GM23338 (cell line): ENCODE data around the gene UBAC2. TPM values are rescaled to one million over a fixed set of nuclear protein-coding genes. Genes with fewer than 3 reads are reported as not detected.

Source experiments
- ATAC-seq: fragments of 200-7000 bp; cut with Tn5 transposase; 3 replicates; pipeline ENCODE4 v1.9.1; 2020
- DNase-seq: peaks from one replicate; pipeline ENCODE4 v3.0.0-alpha.2; 2015; ENCODE audit warnings: low spot score
- H2AFZ ChIP-seq: fragments of 200-600 bp; sonication (generic); 2 replicates; pipeline ENCODE4 v1.8.0; 2016; ENCODE audit warnings: antibody characterized with exemption, mild to moderate bottlenecking, moderate library complexity
- H3F3A ChIP-seq: fragments of 200-600 bp; sonication (generic); replicated peaks from 2 replicates; pipeline ENCODE4 v1.8.0; 2017; ENCODE audit warnings: antibody characterized with exemption, mixed run types, low read depth
- H3K27ac ChIP-seq: fragments of 200-600 bp; sonication (generic); 2 replicates; pipeline ENCODE4 v1.6.1; 2016; ENCODE audit warnings: low read depth
- H3K27me3 ChIP-seq: fragments of 200-600 bp; sonication (generic); 2 replicates; pipeline ENCODE4 v1.8.0; 2016; ENCODE audit warnings: mild to moderate bottlenecking, mixed run types, moderate library complexity; ENCODE audit not compliant: insufficient read depth
- H3K36me3 ChIP-seq: fragments of 200-600 bp; sonication (generic); 2 replicates; pipeline ENCODE4 v1.8.0; 2016; ENCODE audit warnings: mild to moderate bottlenecking; ENCODE audit not compliant: insufficient read depth
- H3K4me1 ChIP-seq: fragments of 200-600 bp; sonication (generic); 2 replicates; pipeline ENCODE4 v1.8.0; 2016; ENCODE audit warnings: mild to moderate bottlenecking, moderate library complexity; ENCODE audit not compliant: insufficient read depth
- H3K4me2 ChIP-seq: fragments of 200-600 bp; sonication (generic); 2 replicates; pipeline ENCODE4 v1.7.1; 2017; ENCODE audit warnings: mixed run types
- H3K4me3 ChIP-seq: fragments of 200-600 bp; sonication (generic); 2 replicates; pipeline ENCODE4 v1.6.1; 2016; ENCODE audit warnings: mixed run types
- H3K79me2 ChIP-seq: fragments of 200-600 bp; sonication (generic); replicated peaks from 2 replicates; pipeline ENCODE4 v1.8.0; 2017; ENCODE audit warnings: mild to moderate bottlenecking; ENCODE audit not compliant: insufficient read depth
- H3K9me2 ChIP-seq: fragments of 200-600 bp; sonication (generic); 2 replicates; pipeline ENCODE4 v1.8.0; 2017; ENCODE audit not compliant: insufficient read depth
- H4K20me1 ChIP-seq: fragments of 200-600 bp; sonication (generic); replicated peaks from 2 replicates; pipeline ENCODE4 v1.8.0; 2017; ENCODE audit warnings: mild to moderate bottlenecking; ENCODE audit not compliant: insufficient read depth
- H3K27ac Mint-ChIP-seq: 2 replicates; pipeline ENCODE4 v1.8.0; 2020; ENCODE audit warnings: inconsistent platforms, mild to moderate bottlenecking, moderate library complexity, mixed read lengths
- H3K27me3 Mint-ChIP-seq: 3 replicates; pipeline ENCODE4 v1.8.0; 2022; ENCODE audit warnings: low read depth, mild to moderate bottlenecking, moderate library complexity, mixed read lengths, inconsistent platforms; ENCODE audit not compliant: insufficient read depth, poor library complexity
- H3K36me3 Mint-ChIP-seq: 3 replicates; pipeline ENCODE4 v1.8.0; 2021; ENCODE audit warnings: low read depth, mild to moderate bottlenecking, inconsistent platforms, moderate library complexity, mixed read lengths
- H3K4me1 Mint-ChIP-seq: 3 replicates; pipeline ENCODE4 v1.8.0; 2020; ENCODE audit warnings: mild to moderate bottlenecking, inconsistent platforms, mixed read lengths
- H3K4me3 Mint-ChIP-seq: 3 replicates; pipeline ENCODE4 v1.8.0; 2021; ENCODE audit warnings: moderate library complexity, mild to moderate bottlenecking, inconsistent platforms, mixed read lengths
- H3K9me3 Mint-ChIP-seq: 3 replicates; pipeline ENCODE4 v1.8.0; 2020; ENCODE audit warnings: moderate library complexity, mild to moderate bottlenecking, inconsistent platforms, mixed read lengths
- CREB1 ChIP-seq: fragments of 250-450 bp; sonication (Bioruptor Pico); IDR thresholded peaks from 2 replicates; pipeline ENCODE4 v1.5.0; 2020; ENCODE audit warnings: low read depth, mild to moderate bottlenecking, moderate library complexity
- EZH2 ChIP-seq: fragments of 200-600 bp; sonication (generic); IDR thresholded peaks from one replicate; pipeline ENCODE4 v1.8.0; 2017; ENCODE audit warnings: antibody characterized with exemption, mild to moderate bottlenecking, low read depth; ENCODE audit not compliant: unreplicated experiment
- EZH2phosphoT487 ChIP-seq: fragments of 200-600 bp; sonication (generic); IDR thresholded peaks from one replicate; pipeline ENCODE4 v1.8.1; 2018; ENCODE audit warnings: antibody characterized with exemption; ENCODE audit not compliant: unreplicated experiment
- JUNB ChIP-seq: IDR thresholded peaks from one replicate; pipeline ENCODE4 v1.6.1; 2016; ENCODE audit warnings: antibody characterized with exemption; ENCODE audit not compliant: unreplicated experiment
- NANOG ChIP-seq: IDR thresholded peaks from 2 replicates; pipeline ENCODE4 v1.6.1; 2016; ENCODE audit warnings: antibody characterized with exemption, borderline replicate concordance
- POLR2AphosphoS5 ChIP-seq: IDR thresholded peaks from 2 replicates; pipeline ENCODE4 v1.6.1; 2016; ENCODE audit warnings: antibody characterized with exemption, low read depth
- STAT1 ChIP-seq: IDR thresholded peaks from one replicate; pipeline ENCODE4 v1.6.1; 2016; ENCODE audit warnings: antibody characterized with exemption; ENCODE audit not compliant: unreplicated experiment
- ZNF114 ChIP-seq: fragments of 250-450 bp; sonication (Bioruptor Pico); IDR thresholded peaks from 2 replicates; pipeline ENCODE4 v1.5.0; 2020; ENCODE audit warnings: mild to moderate bottlenecking, moderate library complexity
- ZNF331 ChIP-seq: fragments of 250-450 bp; sonication (Bioruptor Pico); IDR thresholded peaks from 2 replicates; pipeline ENCODE4 v1.5.0; 2020; ENCODE audit warnings: low read depth, mild to moderate bottlenecking, moderate library complexity
- polyA plus RNA-seq: library from polyadenylated mRNA; unstranded; fragments of >200 nt; fragmentation: Nextera tagmentation; extraction: Ambion mirVana; gene quantifications from 2 replicates; pipeline ENCODE4 v1.2.1, GENCODE V29; 2016
- total RNA-seq: library from RNA; depleted of rRNA; stranded (reverse); fragments of >200 nt; shearing (Covaris generic); gene quantifications from 2 replicates; pipeline ENCODE4 v1.2.3, GENCODE V29; 2014
- TF ChIP-seq, protein P1 (sequence below): IDR thresholded peaks from 2 replicates; pipeline ENCODE4 v1.6.1; 2016; ENCODE audit warnings: antibody characterized with exemption
- TF ChIP-seq, protein P2 (sequence below), 2 experiments: fragments of 200-600 bp in 1 of 2; sonication (generic) in 1 of 2; conservative IDR thresholded peaks; 2 replicates each; pipeline versions ENCODE4 v1.5.1 to v1.6.1; 2016 to 2017; ENCODE audit warnings: antibody characterized with exemption in 2 of 2, low read depth in 2 of 2, mild to moderate bottlenecking in 2 of 2, moderate library complexity in 1 of 2
- TF ChIP-seq, protein P3 (sequence below): fragments of 250-450 bp; sonication (Bioruptor Pico); IDR thresholded peaks from 2 replicates; pipeline ENCODE4 v1.5.0; 2020; ENCODE audit warnings: mild to moderate bottlenecking, moderate library complexity
- TF ChIP-seq, protein P4 (sequence below): IDR thresholded peaks from one replicate; pipeline ENCODE4 v1.6.1; 2018; ENCODE audit warnings: antibody characterized with exemption; ENCODE audit not compliant: unreplicated experiment

The UBAC2 gene
- total and polyA plus RNA-seq, 2 experiments from 2014 or later: 37.9 to 76.9 TPM

DNA sequence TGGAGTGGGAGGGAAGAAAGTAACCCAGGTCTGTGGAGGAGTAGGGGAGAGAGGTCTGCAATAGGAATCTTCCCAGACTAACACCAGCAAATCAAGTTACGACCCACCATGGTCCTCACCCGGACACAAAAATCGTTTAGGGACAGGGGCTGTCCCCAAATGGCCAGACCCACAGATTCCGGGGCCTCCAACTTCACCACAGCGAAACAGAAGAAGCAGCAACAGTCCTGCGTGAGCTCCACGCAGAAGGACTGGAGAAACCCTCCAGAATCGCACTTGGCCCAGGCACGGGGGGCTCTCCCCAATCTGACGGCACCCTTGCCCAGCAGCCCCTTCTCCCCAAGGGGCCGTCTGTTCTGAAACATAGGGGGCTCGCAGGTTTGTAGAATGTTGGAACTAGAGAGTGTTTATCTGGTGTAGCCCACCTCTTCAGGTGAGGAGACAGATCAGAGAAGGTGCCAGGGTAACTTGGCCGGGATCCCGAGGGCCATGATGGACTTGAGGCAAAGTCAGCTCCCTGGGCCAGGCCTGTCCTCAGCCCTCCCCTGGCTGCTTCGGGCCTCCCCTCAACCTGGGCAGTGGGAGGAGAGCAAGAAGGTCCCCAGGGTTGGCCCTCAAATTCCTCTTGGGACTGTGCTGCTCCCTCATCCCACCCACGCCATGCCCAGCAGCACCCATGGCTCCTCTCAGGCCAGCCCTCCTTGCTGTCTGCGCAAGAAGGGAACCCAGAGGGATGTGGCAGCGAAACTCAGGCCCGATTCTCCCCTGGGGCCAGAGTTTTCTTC is 189.1 kb downstream of the UBAC2 start:
- Histone ChIP-seq H4K20me1 (no peaks in the 10 kb centered on the region), H3K79me2 (no peaks in the 10 kb centered on the region), H3K27me3 (no peaks in the 10 kb centered on the region), H3K9me2 (peaks cover 3% of the 10 kb centered on the region; the same call in 1 of the 2 replicates), H3K4me1 (no peaks in the 10 kb centered on the region), H2AFZ (no peak overlapping the region), H3F3A (no peaks in the 10 kb centered on the region), H3K4me3 (no peak overlapping the region), H3K27ac (no peak overlapping the region), H3K4me2 (no peak overlapping the region), H3K36me3 (no peaks in the 10 kb centered on the region)
- no peak overlapping the region for H3K27ac Mint-ChIP-seq
- DNase-seq (no peak), ATAC-seq (no peak)
- H3K36me3 Mint-ChIP-seq: peaks cover 12% of the 10 kb centered on the region
- TF ChIP-seq POLR2AphosphoS5: no peak
- no peak for TF ChIP-seq STAT1
- TF ChIP-seq, protein P1, sequence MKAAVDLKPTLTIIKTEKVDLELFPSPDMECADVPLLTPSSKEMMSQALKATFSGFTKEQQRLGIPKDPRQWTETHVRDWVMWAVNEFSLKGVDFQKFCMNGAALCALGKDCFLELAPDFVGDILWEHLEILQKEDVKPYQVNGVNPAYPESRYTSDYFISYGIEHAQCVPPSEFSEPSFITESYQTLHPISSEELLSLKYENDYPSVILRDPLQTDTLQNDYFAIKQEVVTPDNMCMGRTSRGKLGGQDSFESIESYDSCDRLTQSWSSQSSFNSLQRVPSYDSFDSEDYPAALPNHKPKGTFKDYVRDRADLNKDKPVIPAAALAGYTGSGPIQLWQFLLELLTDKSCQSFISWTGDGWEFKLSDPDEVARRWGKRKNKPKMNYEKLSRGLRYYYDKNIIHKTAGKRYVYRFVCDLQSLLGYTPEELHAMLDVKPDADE: no peak
- no peak for TF ChIP-seq EZH2phosphoT487
- no peak for TF ChIP-seq JUNB
- TF ChIP-seq CREB1: no peak
- TF ChIP-seq ZNF114 (CRISPR knock-in tag): no peak
- TF ChIP-seq, protein P2, sequence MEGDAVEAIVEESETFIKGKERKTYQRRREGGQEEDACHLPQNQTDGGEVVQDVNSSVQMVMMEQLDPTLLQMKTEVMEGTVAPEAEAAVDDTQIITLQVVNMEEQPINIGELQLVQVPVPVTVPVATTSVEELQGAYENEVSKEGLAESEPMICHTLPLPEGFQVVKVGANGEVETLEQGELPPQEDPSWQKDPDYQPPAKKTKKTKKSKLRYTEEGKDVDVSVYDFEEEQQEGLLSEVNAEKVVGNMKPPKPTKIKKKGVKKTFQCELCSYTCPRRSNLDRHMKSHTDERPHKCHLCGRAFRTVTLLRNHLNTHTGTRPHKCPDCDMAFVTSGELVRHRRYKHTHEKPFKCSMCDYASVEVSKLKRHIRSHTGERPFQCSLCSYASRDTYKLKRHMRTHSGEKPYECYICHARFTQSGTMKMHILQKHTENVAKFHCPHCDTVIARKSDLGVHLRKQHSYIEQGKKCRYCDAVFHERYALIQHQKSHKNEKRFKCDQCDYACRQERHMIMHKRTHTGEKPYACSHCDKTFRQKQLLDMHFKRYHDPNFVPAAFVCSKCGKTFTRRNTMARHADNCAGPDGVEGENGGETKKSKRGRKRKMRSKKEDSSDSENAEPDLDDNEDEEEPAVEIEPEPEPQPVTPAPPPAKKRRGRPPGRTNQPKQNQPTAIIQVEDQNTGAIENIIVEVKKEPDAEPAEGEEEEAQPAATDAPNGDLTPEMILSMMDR (conservative IDR thresholded peaks at IDR 0.05; ENCODE audit: low read depth in 2 of 2): no peak
- TF ChIP-seq NANOG: no peak
- no peak for TF ChIP-seq ZNF331
- TF ChIP-seq, protein P3, sequence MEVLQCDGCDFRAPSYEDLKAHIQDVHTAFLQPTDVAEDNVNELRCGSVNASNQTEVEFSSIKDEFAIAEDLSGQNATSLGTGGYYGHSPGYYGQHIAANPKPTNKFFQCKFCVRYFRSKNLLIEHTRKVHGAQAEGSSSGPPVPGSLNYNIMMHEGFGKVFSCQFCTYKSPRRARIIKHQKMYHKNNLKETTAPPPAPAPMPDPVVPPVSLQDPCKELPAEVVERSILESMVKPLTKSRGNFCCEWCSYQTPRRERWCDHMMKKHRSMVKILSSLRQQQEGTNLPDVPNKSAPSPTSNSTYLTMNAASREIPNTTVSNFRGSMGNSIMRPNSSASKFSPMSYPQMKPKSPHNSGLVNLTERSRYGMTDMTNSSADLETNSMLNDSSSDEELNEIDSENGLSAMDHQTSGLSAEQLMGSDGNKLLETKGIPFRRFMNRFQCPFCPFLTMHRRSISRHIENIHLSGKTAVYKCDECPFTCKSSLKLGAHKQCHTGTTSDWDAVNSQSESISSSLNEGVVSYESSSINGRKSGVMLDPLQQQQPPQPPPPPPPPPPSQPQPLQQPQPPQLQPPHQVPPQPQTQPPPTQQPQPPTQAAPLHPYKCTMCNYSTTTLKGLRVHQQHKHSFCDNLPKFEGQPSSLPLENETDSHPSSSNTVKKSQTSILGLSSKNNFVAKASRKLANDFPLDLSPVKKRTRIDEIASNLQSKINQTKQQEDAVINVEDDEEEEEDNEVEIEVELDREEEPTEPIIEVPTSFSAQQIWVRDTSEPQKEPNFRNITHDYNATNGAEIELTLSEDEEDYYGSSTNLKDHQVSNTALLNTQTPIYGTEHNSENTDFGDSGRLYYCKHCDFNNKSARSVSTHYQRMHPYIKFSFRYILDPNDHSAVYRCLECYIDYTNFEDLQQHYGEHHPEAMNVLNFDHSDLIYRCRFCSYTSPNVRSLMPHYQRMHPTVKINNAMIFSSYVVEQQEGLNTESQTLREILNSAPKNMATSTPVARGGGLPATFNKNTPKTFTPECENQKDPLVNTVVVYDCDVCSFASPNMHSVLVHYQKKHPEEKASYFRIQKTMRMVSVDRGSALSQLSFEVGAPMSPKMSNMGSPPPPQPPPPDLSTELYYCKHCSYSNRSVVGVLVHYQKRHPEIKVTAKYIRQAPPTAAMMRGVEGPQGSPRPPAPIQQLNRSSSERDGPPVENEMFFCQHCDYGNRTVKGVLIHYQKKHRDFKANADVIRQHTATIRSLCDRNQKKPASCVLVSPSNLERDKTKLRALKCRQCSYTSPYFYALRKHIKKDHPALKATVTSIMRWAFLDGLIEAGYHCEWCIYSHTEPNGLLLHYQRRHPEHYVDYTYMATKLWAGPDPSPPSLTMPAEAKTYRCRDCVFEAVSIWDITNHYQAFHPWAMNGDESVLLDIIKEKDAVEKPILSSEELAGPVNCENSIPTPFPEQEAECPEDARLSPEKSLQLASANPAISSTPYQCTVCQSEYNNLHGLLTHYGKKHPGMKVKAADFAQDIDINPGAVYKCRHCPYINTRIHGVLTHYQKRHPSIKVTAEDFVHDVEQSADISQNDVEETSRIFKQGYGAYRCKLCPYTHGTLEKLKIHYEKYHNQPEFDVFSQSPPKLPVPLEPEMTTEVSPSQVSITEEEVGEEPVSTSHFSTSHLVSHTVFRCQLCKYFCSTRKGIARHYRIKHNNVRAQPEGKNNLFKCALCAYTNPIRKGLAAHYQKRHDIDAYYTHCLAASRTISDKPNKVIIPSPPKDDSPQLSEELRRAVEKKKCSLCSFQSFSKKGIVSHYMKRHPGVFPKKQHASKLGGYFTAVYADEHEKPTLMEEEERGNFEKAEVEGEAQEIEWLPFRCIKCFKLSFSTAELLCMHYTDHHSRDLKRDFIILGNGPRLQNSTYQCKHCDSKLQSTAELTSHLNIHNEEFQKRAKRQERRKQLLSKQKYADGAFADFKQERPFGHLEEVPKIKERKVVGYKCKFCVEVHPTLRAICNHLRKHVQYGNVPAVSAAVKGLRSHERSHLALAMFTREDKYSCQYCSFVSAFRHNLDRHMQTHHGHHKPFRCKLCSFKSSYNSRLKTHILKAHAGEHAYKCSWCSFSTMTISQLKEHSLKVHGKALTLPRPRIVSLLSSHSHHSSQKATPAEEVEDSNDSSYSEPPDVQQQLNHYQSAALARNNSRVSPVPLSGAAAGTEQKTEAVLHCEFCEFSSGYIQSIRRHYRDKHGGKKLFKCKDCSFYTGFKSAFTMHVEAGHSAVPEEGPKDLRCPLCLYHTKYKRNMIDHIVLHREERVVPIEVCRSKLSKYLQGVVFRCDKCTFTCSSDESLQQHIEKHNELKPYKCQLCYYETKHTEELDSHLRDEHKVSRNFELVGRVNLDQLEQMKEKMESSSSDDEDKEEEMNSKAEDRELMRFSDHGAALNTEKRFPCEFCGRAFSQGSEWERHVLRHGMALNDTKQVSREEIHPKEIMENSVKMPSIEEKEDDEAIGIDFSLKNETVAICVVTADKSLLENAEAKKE: no peak
- TF ChIP-seq EZH2: no peak
- TF ChIP-seq, protein P4, sequence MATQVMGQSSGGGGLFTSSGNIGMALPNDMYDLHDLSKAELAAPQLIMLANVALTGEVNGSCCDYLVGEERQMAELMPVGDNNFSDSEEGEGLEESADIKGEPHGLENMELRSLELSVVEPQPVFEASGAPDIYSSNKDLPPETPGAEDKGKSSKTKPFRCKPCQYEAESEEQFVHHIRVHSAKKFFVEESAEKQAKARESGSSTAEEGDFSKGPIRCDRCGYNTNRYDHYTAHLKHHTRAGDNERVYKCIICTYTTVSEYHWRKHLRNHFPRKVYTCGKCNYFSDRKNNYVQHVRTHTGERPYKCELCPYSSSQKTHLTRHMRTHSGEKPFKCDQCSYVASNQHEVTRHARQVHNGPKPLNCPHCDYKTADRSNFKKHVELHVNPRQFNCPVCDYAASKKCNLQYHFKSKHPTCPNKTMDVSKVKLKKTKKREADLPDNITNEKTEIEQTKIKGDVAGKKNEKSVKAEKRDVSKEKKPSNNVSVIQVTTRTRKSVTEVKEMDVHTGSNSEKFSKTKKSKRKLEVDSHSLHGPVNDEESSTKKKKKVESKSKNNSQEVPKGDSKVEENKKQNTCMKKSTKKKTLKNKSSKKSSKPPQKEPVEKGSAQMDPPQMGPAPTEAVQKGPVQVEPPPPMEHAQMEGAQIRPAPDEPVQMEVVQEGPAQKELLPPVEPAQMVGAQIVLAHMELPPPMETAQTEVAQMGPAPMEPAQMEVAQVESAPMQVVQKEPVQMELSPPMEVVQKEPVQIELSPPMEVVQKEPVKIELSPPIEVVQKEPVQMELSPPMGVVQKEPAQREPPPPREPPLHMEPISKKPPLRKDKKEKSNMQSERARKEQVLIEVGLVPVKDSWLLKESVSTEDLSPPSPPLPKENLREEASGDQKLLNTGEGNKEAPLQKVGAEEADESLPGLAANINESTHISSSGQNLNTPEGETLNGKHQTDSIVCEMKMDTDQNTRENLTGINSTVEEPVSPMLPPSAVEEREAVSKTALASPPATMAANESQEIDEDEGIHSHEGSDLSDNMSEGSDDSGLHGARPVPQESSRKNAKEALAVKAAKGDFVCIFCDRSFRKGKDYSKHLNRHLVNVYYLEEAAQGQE: no peak
- H3K4me1 Mint-ChIP-seq: peaks cover 17% of the 10 kb centered on the region
- no peak overlapping the region for H3K4me3 Mint-ChIP-seq
- peaks cover 7% of the 10 kb centered on the region for H3K27me3 Mint-ChIP-seq
- no peaks in the 10 kb centered on the region for H3K9me3 Mint-ChIP-seq
